ENCODE data around the gene ATP6V0A1. TPM values are rescaled to one million over a fixed set of nuclear protein-coding genes. Genes with fewer than 3 reads are reported as not detected.
A peak's percentile ranks its signal among the peaks of the same experiment; 100 is the strongest.

ATP6V0A1 gene
- total RNA-seq, 2 donors from 2014 or later, result 77.6 to 93.0 TPM

GRCh38 chr17:42507671-42508070 lies 49.0 kb downstream of the ATP6V0A1 start:
- Histone ChIP-seq H3K4me1 (no peaks in the 10 kb centered on the region), H3K36me3 (peaks cover 11% of the 10 kb centered on the region), H3K9me3 (no peaks in the 10 kb centered on the region), H3K27me3 (no peaks in the 10 kb centered on the region), H3K9ac (ENCODE audit: low read depth in 2 of 2, low read length in 2 of 2) (no peak overlapping the region), H3K27ac (no peak overlapping the region), H3K4me3 (no peak overlapping the region)
- DNase-seq, result no peak
- intact Hi-C loops (cut with DNase I), result no loop called here
- no peak for TF ChIP-seq CTCF (IDR thresholded peaks at IDR 0.05)

- no peak for TF ChIP-seq CTCF (IDR thresholded peaks at IDR 0.05)
- no peaks in the 10 kb centered on the region for H3K9me3 ChIP-seq
- no peaks in the 10 kb centered on the region for H3K27me3 ChIP-seq
- H3K4me1 ChIP-seq, result no peaks in the 10 kb centered on the region
- no peak overlapping the region for H3K27ac ChIP-seq
- H3K36me3 ChIP-seq, result peaks cover 6% of the 10 kb centered on the region
- intact Hi-C loops (cut with DNase I), result no loop called here
- no peak overlapping the region for H3K4me3 ChIP-seq
- H3K9ac ChIP-seq (ENCODE audit: low read depth in 2 of 2, low read length in 2 of 2), result no peak overlapping the region
- no peak for DNase-seq
Observed at GRCh38 chr17:42508426-42509165, 49.9 kb downstream of the ATP6V0A1 start.

- Histone ChIP-seq H3K9ac (ENCODE audit: low read depth in 2 of 2, low read length in 2 of 2) (no peak overlapping the region), H3K36me3 (peaks cover 6% of the 10 kb centered on the region), H3K27ac (no peak overlapping the region), H3K4me1 (no peaks in the 10 kb centered on the region), H3K4me3 (no peak overlapping the region), H3K27me3 (no peaks in the 10 kb centered on the region), H3K9me3 (no peaks in the 10 kb centered on the region)
- no peak for TF ChIP-seq CTCF (IDR thresholded peaks at IDR 0.05)
- DNase-seq, result peak; percentile 62
- intact Hi-C loops (cut with DNase I), result no loop called here
Observed at GRCh38 chr17:42509409-42509808, 50.7 kb downstream of the ATP6V0A1 start.

GRCh38 chr17:42509841-42510240 lies 51.2 kb downstream of the ATP6V0A1 start:
- H3K4me3 ChIP-seq, result no peak overlapping the region
- H3K27me3 ChIP-seq, result no peaks in the 10 kb centered on the region
- no peaks in the 10 kb centered on the region for H3K4me1 ChIP-seq
- H3K9me3 ChIP-seq, result no peaks in the 10 kb centered on the region
- TF ChIP-seq CTCF (IDR thresholded peaks at IDR 0.05), result no peak
- peaks cover 6% of the 10 kb centered on the region for H3K36me3 ChIP-seq
- intact Hi-C loops (cut with DNase I), result no loop called here
- DNase-seq, result no peak
- H3K9ac ChIP-seq (ENCODE audit: low read depth in 2 of 2, low read length in 2 of 2), result no peak overlapping the region
- no peak overlapping the region for H3K27ac ChIP-seq

GRCh38 chr17:42512246-42512645 lies 53.6 kb downstream of the ATP6V0A1 start:
- DNase-seq, result no peak
- H3K9ac ChIP-seq (ENCODE audit: low read depth in 2 of 2, low read length in 2 of 2), result peak overlapping the region in 1 of 2 donors; percentile 13
- H3K36me3 ChIP-seq, result peaks cover 6% of the 10 kb centered on the region
- no peak overlapping the region for H3K4me3 ChIP-seq
- intact Hi-C loops (cut with DNase I), result no loop called here
- H3K27me3 ChIP-seq, result no peaks in the 10 kb centered on the region
- H3K9me3 ChIP-seq, result no peaks in the 10 kb centered on the region
- H3K4me1 ChIP-seq, result peaks cover under 1% of the 10 kb centered on the region
- no peak overlapping the region for H3K27ac ChIP-seq
- no peak for TF ChIP-seq CTCF (IDR thresholded peaks at IDR 0.05)

Data from colonic mucosa (tissue), 4 donors.